HG03342 (cell line): Measurements from ENCODE around the gene APOBEC3A.
"Not testable (repeated sequence)": the region's sequence is repeated elsewhere in the genome, so short reads cannot be mapped to it uniquely, and the experiment has no call there.

ENCODE experiments used
- ATAC-seq: cut with Tn5 transposase; IDR thresholded peaks from one replicate; pipeline ENCODE4 v1.9.1; 2021; ENCODE audit warnings: mild to moderate bottlenecking, moderate library complexity; ENCODE audit not compliant: unreplicated experiment

The APOBEC3A gene

DNA sequence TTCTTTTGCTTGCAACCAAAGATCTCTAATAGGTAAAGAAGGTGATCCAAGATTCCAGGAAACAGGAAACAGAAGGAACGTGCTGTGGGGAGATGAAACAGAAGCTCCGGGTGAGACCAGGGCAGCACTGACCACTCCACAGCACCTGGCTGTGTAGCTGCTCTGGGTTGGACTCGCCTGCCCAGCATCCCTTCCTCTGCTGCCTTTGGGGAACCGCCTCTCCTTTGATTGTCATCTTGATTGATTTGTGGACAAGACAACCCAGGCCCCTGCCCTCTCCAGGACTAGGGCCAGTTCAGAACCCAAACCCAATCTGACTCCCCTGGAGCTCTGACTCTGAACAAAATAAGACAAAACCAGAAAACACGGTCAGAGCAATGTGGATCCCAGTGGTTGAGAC, 14.7 kb upstream of the APOBEC3A start:
- ATAC-seq, result no peak

GRCh38 chr22:38943201-38943600, 14.2 kb upstream of the APOBEC3A start:
- ATAC-seq, result no peak

GRCh38 chr22:38943882-38944281, 13.5 kb upstream of the APOBEC3A start:
- no peak for ATAC-seq

DNA sequence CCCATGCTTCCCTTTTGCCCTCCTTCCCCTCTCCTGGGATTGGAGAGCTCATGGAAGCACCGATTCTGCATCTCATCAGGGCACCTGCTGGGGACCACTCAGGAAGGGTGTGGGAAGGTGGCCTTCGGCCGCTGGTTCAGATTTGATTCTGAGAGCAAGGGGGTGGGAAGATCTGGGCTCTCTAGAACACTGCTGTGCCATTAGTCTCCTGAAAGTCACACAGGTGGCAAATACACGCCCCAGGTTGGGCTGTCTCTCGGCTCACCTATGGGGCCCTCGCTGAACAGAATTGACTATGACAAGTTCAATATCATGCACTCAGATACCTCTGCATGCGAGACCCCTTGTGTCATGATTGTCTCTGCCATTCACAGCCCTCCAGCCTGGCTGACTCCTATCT, 12.8 kb upstream of the APOBEC3A start:
- no peak for ATAC-seq

GRCh38 chr22:38945706-38946338, 11.6 kb upstream of the APOBEC3A start:
- not testable (repeated sequence) for ATAC-seq

DNA sequence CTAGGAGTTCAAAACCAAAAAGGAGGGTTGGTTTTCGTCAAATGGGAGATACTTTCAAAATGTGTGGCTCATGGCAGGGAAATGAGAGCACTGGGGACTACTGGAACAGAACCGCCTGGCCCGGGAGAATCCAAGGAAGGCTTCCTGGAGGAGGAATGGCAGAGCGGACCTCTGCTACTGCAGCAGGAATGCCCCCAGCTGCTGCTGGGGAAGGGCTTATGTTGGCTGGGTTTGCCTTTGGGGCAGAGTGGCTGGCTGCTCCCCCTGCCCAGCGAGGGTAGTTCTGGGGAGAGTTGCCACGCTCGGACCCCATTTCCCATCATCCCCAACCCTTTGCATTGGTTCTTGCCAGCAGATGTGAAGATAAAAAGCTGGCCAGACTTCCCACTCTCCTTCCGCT, 10.6 kb upstream of the APOBEC3A start:
- ATAC-seq, result no peak

GRCh38 chr22:38947321-38948140, 9.9 kb upstream of the APOBEC3A start:
- no peak for ATAC-seq

DNA sequence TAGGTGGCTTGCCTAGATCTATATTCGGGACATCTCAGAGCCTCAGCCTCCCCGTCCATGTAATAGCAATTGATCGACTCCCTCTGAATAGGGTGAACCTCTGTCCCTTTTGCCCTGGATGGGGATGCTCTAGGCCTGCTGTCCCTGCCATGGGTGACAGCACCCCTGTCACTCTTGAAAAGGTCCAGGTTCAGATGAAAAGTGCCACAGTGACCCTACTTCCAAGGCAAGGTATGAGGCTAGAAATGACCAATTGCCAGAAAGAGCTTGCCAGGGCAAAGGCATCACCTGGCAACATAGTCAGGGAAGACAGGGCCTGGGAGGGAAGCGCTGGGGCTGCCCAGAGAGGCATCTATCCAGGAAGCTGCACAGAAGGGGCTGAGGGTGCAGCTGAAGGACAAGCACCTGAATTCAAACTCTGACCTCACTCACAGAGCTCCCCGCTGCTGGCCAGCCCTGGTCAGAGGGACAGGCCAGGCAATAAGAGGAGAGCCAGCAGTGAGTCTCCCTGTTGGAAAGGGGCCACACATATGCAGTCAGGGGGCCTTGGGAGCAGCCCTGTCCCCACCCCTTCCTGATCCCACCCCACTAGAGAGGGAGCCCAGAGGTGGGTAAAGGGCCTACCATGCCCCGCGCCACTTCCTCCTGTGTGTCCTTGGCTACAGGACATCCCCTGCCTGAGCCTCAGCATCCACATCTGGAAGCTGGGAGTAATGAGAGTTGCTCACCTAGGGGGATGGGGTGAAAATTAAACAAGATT, 9.0 kb upstream of the APOBEC3A start:
- ATAC-seq, result no peak

DNA sequence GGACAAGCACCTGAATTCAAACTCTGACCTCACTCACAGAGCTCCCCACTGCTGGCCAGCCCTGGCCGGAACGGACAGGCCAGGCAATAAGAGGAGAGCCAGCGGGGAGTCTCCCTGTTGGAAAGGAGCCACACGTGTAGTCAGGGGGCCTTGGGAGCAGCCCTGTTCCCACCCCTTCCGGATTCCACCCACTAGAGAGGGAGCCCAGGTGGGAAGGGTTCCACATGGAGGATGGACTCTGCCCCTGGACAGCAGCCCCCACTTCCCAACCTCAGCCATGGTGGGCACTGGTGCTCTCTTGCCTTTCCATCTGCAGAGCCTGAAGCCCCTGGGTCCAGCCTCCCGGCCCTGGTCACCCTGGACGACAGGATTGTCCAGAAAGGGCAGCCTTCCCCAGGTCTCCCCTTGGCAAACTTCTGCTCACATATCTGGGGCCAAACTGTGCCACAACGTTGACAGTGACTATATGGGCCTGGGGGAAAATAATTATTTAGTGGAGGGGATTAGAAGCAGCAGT, 7.5 kb upstream of the APOBEC3A start:
- no peak for ATAC-seq

- no peak for ATAC-seq
Measured at GRCh38 chr22:38950527-38951295, 6.7 kb upstream of the APOBEC3A start.

DNA sequence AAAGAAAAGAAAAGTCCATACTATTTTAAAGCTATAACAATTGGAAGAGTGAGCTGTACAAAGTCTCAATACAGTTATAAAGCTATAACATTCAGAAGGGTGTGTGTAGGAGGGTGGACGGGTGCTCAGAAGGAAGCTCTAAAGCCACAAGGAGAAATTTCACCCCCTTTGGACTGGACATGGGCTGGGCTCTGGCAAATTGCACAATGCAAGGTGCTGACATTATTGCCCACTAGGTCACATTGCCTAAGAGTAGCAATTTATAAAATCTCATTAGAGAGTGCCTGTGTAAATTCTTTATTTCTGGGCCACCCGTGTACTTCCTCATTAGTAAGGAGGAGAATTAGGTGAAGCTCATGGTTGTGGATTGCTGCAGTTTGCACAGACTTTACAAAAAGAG, 5.7 kb upstream of the APOBEC3A start:
- ATAC-seq, result no peak

- no peak for ATAC-seq
Measured at GRCh38 chr22:38952281-38952993, 5.0 kb upstream of the APOBEC3A start.

DNA sequence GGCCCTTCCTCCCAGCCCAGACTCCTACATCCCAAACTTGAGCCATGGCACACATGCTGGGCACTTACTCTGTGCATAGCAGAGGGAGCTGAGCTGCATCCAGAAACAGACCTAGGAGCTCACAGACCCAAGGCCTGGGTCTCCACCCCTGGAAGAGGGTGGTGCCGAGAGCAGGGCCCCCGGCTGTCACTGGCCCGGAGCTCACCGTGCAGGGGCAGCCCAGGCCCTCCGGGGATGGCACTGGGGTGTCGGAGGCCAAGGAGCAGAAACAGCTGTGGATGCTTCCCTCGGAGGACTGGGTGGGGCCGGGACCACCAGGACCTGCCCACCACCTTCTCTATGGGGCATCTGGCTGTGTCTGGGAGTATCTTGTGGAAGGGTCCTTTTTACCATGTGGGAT, 4.3 kb upstream of the APOBEC3A start:
- no peak for ATAC-seq

GRCh38 chr22:38953577-38954413, 3.6 kb upstream of the APOBEC3A start:
- peak; percentile 53 for ATAC-seq

DNA sequence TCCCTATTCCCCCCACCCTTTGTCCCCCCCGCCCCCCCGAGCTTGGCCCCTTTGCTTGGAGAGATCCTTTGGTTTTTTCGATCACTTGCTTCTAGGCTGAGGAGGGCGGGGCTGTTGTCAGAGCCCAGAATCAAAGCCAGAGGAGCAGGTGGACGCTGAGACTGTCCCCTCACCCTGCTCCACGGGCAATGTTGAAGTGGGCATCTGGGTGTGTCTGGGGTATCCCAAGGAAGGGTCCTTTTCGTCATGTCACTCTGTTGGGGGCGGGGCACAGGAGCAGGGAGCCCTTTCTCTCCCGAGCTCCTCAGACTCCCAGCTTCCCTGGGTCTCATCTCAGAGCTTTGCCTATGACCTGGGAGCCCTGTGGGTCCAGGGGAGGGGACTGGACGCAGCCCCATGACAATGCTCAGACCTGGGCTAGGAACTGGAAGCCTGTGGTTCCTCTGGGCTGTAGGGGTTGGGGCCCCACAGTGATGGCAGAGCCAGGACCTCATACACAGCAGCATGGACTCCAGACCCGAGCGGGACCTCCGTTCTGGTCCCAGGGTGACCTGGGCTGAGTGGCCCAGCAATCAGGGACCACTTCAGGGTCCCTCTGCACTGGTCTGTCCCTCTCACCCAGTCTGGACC, 2.9 kb upstream of the APOBEC3A start:
- no peak for ATAC-seq

- ATAC-seq, result no peak
Measured at GRCh38 chr22:38955250-38955905, 2.0 kb upstream of the APOBEC3A start.

- ATAC-seq, result no peak
Measured at GRCh38 chr22:38955926-38956325, 1.5 kb upstream of the APOBEC3A start.

DNA sequence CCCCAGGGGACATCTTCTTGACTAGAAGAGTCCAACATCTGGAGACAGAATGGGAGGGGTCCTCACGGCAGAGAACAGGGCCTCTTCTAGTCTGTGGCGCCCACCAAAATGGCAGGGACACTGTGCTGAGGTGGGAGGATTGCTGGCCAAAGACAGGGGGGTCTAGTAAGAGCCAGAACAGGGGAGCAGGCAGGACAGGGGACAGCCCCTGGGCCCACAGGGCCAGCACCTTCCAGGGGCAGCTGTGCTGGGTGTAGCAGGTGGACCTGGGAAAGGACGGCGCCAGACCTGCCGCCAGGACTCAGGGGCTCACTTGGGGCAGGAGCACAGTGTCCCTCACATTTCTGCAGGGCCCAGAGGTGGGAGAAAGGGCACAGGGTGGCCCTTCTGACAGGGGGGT, 858 bp upstream of the APOBEC3A start:
- no peak for ATAC-seq
